CD4-positive, alpha-beta T cell treated with Interleukin-6 for 4 hours (primary cell): ENCODE measurements around the gene TMEM169.
"Not testable (repeated sequence)": the region's sequence is repeated elsewhere in the genome, so short reads cannot be mapped to it uniquely, and the experiment has no call there.

Experiments
- DNase-seq: peaks from one replicate; pipeline ENCODE4 v3.0.0-alpha.2; 2020; ENCODE audit warnings: mixed read lengths

Gene TMEM169

DNA sequence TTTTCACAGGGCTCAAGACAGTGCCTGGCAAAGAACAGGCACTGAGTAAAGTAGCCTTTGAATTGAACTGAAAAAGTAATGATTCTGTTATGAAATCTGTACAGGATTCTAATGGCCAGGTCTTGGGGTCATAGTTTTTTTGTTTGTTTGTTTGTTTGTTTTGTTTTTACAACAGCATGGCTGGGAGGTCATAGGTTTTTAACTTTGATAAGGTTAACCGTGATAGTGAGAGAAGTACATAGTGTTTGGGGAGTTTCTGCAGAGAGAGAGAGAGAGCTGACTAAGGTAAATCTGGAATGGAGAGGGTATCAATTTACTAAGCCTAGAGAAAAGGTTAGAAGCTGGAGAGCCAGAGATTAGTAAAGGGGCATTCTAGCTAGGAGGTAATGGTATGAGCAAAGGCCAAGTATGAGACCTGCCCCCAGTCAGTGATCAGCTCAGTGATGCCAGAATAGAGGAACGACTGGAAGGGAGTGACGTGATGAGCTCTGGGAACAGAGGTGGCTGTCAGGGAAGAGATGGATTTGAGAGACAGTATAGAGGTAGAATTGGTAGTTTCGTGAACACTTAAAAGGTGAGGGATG is 53.3 kb downstream of the TMEM169 start:
- no peak for DNase-seq

DNA sequence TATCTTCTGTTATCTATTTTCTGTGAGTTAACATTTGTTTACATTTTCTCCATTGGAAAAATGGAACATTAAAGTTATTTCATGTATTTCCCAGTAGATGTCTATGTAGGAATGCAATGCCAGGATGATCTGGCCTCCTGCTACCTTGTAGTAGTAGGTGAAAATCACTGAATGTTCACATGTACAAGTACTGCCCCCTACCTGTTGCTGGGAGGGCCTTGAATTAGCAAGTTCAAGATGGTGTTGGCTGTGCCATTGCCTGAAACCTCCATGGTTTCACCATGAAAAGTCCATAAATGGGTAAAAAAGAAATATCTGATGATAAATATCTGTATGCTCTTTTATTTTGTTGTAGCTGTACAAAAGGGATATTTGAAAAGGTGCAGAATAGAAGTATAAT is 58.2 kb downstream of the TMEM169 start:
- DNase-seq = peak; percentile 43

DNA sequence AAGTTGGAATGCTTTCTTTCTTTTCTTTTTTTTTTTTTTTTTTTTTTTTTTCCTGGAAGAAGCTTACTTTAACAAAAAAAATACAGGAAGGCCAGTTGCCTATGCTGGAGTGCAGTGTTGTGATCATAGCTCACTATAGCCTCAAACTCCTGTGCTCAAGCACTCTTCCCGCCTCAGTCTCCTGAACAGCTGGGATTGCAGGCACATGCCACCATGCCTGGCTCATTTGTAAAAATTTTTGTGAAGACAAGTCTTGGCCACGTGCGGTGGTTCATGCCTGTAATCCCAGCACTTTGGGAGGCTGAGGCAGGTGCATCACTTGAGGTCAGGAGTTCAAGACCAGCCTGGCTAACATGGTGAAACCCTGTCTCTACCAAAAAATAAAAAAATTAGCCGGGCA is 59.8 kb downstream of the TMEM169 start:
- not testable (repeated sequence) for DNase-seq

DNA sequence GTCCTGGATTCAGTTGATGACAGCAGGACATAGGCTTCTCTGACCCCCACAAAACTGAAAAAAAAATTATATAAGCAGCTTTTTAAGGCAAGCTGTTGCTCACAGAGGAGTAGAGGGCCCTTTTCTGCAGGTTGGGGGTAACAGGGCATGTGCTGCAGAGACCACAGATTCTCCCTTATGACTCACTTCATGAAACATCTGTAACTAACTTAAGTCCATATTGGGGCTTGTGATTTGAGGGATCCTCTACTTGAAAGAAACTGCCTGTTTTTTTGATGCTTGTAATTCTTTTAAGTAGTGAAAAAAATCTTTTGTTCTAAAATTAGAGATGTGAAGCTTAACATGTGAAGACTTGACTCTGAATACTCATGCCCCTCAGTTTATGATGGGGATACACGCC is 60.8 kb downstream of the TMEM169 start:
- DNase-seq = peak; percentile 12

DNA sequence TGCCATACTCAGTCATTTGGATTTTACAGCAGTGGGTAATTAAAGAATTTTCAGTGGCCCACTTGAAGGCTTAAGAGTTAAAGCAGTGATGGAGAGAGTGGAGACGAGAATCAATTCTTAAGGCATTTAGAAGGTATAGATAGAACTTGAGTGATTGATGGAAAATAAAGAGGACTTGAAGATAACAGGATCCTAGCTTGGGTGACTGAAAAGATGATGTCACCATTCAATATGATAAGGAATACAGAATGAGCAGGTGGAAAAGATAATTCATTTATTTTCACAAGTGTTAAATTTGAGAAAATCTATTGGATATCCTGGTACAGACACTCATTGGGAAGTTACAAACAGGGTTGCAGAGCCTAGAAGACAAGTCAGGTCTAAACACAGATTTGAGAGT is 62.7 kb downstream of the TMEM169 start:
- DNase-seq = no peak

DNA sequence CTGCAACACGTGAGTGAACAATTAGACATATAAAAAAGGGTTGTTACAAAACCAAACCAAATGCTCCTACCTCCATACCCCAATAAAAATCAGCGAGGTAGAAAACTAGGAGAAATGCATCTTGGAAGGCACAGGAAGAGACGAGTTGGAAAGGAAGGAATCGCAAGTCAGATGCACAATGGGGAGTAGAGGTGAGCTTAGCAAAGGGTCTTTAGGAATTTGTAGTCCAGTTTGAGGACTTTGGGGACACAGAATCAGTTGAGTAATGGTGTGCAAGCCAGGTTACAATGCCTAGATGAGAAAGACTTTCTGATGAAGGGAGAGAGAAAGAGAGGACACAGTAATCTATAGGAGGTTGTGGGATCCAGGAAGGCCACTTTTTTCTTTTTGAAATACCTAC is 63.1 kb downstream of the TMEM169 start:
- no peak for DNase-seq

DNA sequence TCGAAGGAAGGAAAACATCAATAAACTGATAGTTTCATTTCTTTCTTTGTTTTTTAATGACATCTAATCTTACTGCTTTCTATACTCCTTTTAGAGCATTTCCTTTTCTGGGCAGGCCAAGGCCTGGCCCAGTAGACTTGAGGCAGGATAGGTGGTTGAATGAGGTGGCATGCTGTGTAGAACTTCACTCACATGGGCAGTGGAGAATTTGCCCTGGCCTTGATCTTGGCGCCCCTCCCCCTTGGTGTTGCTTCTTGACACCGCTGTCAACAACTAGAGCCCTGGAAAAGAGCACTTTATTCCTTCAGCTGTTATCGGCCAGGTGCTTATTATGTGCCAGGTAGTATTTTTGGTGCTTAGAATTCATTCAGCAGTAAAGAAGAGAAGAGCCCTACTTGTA is 64.9 kb downstream of the TMEM169 start:
- DNase-seq = no peak

DNA sequence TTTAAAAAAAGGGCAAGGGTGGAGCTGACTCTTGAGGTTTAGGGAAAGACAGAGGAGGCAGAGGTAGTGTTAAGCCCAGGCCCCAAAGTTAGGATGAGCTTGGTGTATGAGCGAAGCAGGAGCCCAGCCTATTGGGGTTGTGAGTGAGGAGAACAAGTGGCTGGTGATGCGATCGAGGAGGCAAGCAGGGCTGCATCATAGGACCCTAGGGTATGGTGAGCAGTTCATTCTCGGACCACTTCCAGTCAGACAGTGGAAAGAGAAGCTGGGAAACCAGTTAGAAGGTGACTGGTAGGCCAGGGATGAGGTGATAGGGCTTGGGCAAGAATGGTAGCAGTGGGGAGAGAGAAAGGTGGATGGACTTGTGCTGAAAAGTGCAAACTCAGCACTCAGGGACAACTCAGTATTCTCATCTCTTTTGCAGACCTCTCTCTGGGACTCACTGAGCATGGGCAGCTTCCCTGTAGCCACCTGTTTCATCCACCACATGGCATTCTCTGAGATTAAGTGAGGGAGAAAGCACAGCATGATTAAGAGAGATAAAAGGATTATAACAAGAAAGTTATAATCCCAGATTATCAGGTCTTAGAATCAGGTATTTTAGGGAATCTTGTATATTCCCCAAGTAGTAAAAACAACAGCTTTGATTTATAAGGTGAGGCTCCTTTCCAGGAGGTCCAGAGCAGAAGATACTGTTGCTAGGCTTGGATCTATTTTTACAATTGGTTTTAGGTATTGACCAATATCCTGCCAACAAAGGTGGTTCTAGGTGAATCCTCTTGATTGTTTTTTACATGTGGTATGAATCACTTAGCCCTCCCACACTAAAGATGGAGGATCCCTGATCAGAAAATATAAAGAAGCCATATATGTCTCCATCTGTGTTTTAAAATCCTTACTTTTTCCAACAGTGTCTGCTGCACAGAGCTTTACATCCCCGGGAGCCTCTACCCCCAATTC is 65.7 kb downstream of the TMEM169 start:
- DNase-seq = no peak

DNA sequence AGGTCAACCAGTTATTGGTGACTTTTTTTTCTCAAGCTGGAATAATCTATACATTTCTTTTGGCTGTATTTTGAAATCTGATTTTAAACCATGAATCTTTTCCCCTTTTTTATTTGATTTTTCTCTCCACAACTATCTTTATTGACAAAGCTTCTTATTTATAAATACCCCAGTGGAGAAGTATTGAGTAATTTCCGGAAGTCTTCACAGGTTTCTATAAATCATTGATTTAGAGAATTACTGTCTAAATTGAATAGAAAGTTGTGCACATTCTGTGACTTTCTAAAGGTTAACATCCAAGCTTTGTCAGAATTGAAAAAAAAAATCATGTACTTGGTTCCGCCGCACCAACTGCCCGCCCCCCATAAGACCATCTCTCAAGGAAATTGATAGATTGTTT is 67.3 kb downstream of the TMEM169 start:
- no peak for DNase-seq

DNA sequence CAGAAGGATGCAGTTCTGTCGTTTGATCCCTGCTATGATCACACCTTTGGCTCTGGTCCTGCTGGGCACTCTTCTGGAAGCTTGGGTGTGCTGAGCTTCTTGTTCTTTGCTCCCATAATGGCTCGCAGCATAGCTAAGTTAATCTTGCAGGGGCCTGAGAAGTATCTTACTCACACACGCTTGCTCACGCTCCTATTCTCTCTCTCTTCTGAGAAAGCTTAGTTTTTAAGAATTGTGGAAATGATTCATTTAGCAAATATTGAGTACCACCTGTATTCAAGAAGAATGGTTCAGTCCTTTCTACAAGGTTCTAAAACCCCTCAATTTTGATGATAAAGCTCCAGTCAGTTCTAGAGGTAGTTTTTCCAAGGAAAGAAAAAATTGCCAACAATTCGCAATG is 68.0 kb downstream of the TMEM169 start:
- DNase-seq = no peak

DNA sequence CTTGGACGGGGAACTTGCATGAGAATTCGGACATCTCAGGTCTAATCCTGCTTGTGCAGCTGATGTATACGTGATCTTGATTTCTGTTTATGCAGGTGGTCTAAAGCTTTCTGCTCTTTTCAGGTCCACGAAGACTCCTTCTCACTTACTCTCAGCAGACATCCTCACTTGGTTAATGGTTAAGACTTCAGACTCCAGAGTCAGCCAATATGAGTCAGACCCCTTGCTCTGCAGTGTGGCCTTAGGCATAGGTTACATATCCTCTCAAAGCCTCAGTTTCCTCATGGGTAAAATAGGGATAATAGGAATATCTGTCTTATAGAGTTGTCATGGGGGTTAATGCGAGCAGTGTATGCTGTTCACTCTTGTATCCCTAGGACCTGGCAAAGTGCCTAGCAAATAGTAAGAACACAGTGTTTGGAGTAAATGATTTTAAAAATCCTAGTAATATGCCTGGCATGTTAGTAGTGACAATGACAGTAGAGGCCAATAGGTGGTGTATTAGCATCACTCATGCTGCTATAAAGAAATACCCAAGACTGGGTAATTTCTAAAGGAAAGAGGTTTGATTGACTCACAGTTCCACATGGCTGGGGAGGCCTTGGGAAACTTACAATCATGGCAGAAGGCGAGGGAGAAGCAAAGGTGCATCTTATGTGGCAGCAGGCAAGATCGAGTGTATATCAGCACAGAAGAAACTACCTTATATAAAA is 69.8 kb downstream of the TMEM169 start:
- DNase-seq = no peak
